Tibial nerve (tissue), 3 donors: ENCODE measurements around the gene DECR2.

Source experiments
- POLR2A ChIP-seq, 2 donors: fragments of 450-650 bp; IDR thresholded peaks; one replicate each; pipeline ENCODE4 v1.6.1; 2017; ENCODE audit warnings: antibody characterized with exemption in 2 of 2, mild to moderate bottlenecking in 2 of 2, moderate library complexity in 2 of 2
- TF ChIP-seq, protein P1 (sequence below), 5 experiments: fragments of 200-600 bp in 3 of 5; fragments of 450-650 bp in 2 of 5; sonication (generic) in 3 of 5; IDR thresholded peaks; one replicate each; pipeline ENCODE4 v1.5.1; 2016 to 2019; ENCODE audit warnings: antibody characterized with exemption in 5 of 5, mild to moderate bottlenecking in 3 of 5, moderate library complexity in 2 of 5

GRCh38 chr16:450385-450784, 48.7 kb downstream of the DECR2 start:
- TF ChIP-seq, protein P1, sequence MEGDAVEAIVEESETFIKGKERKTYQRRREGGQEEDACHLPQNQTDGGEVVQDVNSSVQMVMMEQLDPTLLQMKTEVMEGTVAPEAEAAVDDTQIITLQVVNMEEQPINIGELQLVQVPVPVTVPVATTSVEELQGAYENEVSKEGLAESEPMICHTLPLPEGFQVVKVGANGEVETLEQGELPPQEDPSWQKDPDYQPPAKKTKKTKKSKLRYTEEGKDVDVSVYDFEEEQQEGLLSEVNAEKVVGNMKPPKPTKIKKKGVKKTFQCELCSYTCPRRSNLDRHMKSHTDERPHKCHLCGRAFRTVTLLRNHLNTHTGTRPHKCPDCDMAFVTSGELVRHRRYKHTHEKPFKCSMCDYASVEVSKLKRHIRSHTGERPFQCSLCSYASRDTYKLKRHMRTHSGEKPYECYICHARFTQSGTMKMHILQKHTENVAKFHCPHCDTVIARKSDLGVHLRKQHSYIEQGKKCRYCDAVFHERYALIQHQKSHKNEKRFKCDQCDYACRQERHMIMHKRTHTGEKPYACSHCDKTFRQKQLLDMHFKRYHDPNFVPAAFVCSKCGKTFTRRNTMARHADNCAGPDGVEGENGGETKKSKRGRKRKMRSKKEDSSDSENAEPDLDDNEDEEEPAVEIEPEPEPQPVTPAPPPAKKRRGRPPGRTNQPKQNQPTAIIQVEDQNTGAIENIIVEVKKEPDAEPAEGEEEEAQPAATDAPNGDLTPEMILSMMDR (IDR thresholded peaks at IDR 0.05), result no peak
- no peak for TF ChIP-seq POLR2A (IDR thresholded peaks at IDR 0.05)
